AG09309 (cell line): ENCODE measurements around the gene TLE1.

Experiments used
- DNase-seq: peaks from one replicate; pipeline ENCODE4 v3.0.0-alpha.2; 2010; ENCODE audit warnings: low read depth
- H3K4me3 ChIP-seq: 2 replicates; pipeline ENCODE4 v1.5.1; 2011; ENCODE audit warnings: mild to moderate bottlenecking, low read depth, low read length, moderate library complexity; ENCODE audit not compliant: control insufficient read depth
- CTCF ChIP-seq: IDR thresholded peaks from 2 replicates; pipeline ENCODE4 v1.5.1; 2011; ENCODE audit warnings: mild to moderate bottlenecking, low read depth, low read length, inconsistent platforms; ENCODE audit not compliant: insufficient read depth, control insufficient read depth; ENCODE audit errors: missing control alignments

TLE1 gene

GRCh38 chr9:81631218-81631745 lies 58.1 kb downstream of the TLE1 start:
- no peak for TF ChIP-seq CTCF
- H3K4me3 ChIP-seq, result no peak overlapping the region
- no peak for DNase-seq

- no peak for TF ChIP-seq CTCF
- no peak overlapping the region for H3K4me3 ChIP-seq
- DNase-seq, result no peak
Observed at GRCh38 chr9:81629440-81629839, 59.9 kb downstream of the TLE1 start.

GRCh38 chr9:81628897-81629296 lies 60.5 kb downstream of the TLE1 start:
- H3K4me3 ChIP-seq, result no peak overlapping the region
- DNase-seq, result no peak
- TF ChIP-seq CTCF, result no peak

- no peak for DNase-seq
- no peak for TF ChIP-seq CTCF
- no peak overlapping the region for H3K4me3 ChIP-seq
Observed at GRCh38 chr9:81627481-81627880, 61.9 kb downstream of the TLE1 start.

GRCh38 chr9:81626511-81626910 lies 62.8 kb downstream of the TLE1 start:
- no peak for TF ChIP-seq CTCF
- DNase-seq, result no peak
- H3K4me3 ChIP-seq, result no peak overlapping the region

GRCh38 chr9:81625969-81626368 lies 63.4 kb downstream of the TLE1 start:
- DNase-seq, result no peak
- TF ChIP-seq CTCF, result no peak
- no peak overlapping the region for H3K4me3 ChIP-seq

GRCh38 chr9:81623778-81624177 lies 65.6 kb downstream of the TLE1 start:
- TF ChIP-seq CTCF, result no peak
- no peak for DNase-seq
- H3K4me3 ChIP-seq, result no peak overlapping the region
